Caco-2 (cell line): ENCODE data around the gene CEP131. TPM values are rescaled to one million over a fixed set of nuclear protein-coding genes. Genes with fewer than 3 reads are reported as not detected.

Experiments used
- BruUV-seq: library from RNA; stranded (reverse); fragments of 400-500 nt; replicated peaks from 2 replicates; lab custom pipeline; 2021; lab: Mats Ljungman, UMichigan
- CTCF ChIA-PET: fragments of 300-600 bp; sonication (Branson Sonifier 250); formaldehyde crosslinking; loops from one replicate; lab custom pipeline; 2022; ENCODE audit warnings: antibody characterized with exemption; lab: Charles Lee
- POLR2A ChIA-PET: fragments of 300-600 bp; sonication (Branson Sonifier 250); formaldehyde crosslinking; loops from one replicate; lab custom pipeline; 2022; ENCODE audit warnings: antibody characterized with exemption; lab: Charles Lee
- DNase-seq, 2 experiments: peaks; one replicate each; pipeline versions ENCODE4 v3.0.0 to v3.0.0-alpha.2; 2020 to 2022
- H3K27me3 ChIP-seq: replicated peaks from 2 replicates; pipeline ENCODE4 v1.6.0; 2011; ENCODE audit warnings: low read length; ENCODE audit not compliant: control insufficient read depth, insufficient read depth
- H3K36me3 ChIP-seq: 2 replicates; pipeline ENCODE4 v1.5.1; 2011; ENCODE audit warnings: low read length; ENCODE audit not compliant: control insufficient read depth, insufficient read depth
- H3K4me1 ChIP-seq: fragments of 250-450 bp; sonication (Bioruptor Pico); 2 replicates; pipeline ENCODE4 v1.5.1; 2020; ENCODE audit warnings: mild to moderate bottlenecking
- H3K4me3 ChIP-seq: 2 replicates; pipeline ENCODE4 v1.5.1; 2011; ENCODE audit warnings: low read depth, mild to moderate bottlenecking, control low read depth, low read length
- H3K9me3 ChIP-seq: fragments of 250-450 bp; sonication (Bioruptor Pico); 2 replicates; pipeline ENCODE4 v1.5.1; 2020; ENCODE audit warnings: mild to moderate bottlenecking, moderate library complexity
- H3K27ac Mint-ChIP-seq: one replicate; pipeline ENCODE4 v1.8.0; 2022; ENCODE audit warnings: mixed read lengths; ENCODE audit not compliant: unreplicated experiment
- H3K27me3 Mint-ChIP-seq: one replicate; pipeline ENCODE4 v1.8.0; 2022; ENCODE audit warnings: mixed read lengths; ENCODE audit not compliant: insufficient read depth, unreplicated experiment
- H3K36me3 Mint-ChIP-seq: one replicate; pipeline ENCODE4 v1.8.0; 2022; ENCODE audit warnings: mild to moderate bottlenecking, mixed read lengths; ENCODE audit not compliant: insufficient read depth, unreplicated experiment
- H3K4me1 Mint-ChIP-seq: one replicate; pipeline ENCODE4 v1.8.0; 2022; ENCODE audit warnings: low read depth, mixed read lengths; ENCODE audit not compliant: unreplicated experiment
- H3K4me3 Mint-ChIP-seq: one replicate; pipeline ENCODE4 v1.8.0; 2022; ENCODE audit warnings: mild to moderate bottlenecking, moderate library complexity, mixed read lengths; ENCODE audit not compliant: unreplicated experiment
- H3K9me3 Mint-ChIP-seq: one replicate; pipeline ENCODE4 v1.8.0; 2022; ENCODE audit warnings: mixed read lengths; ENCODE audit not compliant: unreplicated experiment
- CTCF ChIP-seq, 2 experiments: fragments of 200-600 bp in 1 of 2; IDR thresholded peaks; 1 replicate in 1 of 2; 2 replicates in 1 of 2; pipeline versions ENCODE4 v1.5.1 to v1.8.0; 2011 to 2022; ENCODE audit warnings: antibody characterized with exemption in 1 of 2, control low read depth in 1 of 2, inconsistent platforms in 1 of 2, low read depth in 1 of 2, low read length in 1 of 2, mild to moderate bottlenecking in 1 of 2, moderate library complexity in 1 of 2; ENCODE audit not compliant: insufficient read depth in 1 of 2, severe bottlenecking in 1 of 2, unreplicated experiment in 1 of 2
- intact Hi-C: fragments of 100-400 bp; cut with micrococcal nuclease; formaldehyde crosslinking; loops from one replicate; pipeline ENCODE4 v1.10.0; 2022; ENCODE audit not compliant: unreplicated experiment
- total RNA-seq: library from RNA; stranded (reverse); gene quantifications from 2 replicates; pipeline ENCODE4 v1.2.3, GENCODE V29; 2022

The CEP131 gene
- total RNA-seq, 1 experiment from 2014 or later = 28.4 TPM

- H3K4me1 ChIP-seq = no peaks in the 10 kb centered on the region
- ChIA-PET CTCF (interaction anchor here (1.4 to 2.0 kb wide), 3 partner anchors 33 to 166 kb away, joined by 3 to 10 read pairs (median 3); partner anchors contain the start of gene CEP131), POLR2A (interaction anchor here (0.6 kb wide), 1 partner anchor 33 kb away, joined by 3 read pairs; the partner anchor contains the start of gene CEP131)
- no peaks in the 10 kb centered on the region for H3K9me3 ChIP-seq
- no peaks in the 10 kb centered on the region; the same call in 1 of the 2 replicates for H3K36me3 ChIP-seq
- H3K27ac Mint-ChIP-seq = no peak overlapping the region
- peak in 1 of 2 experiments; percentile 68 for DNase-seq
- no peaks in the 10 kb centered on the region for H3K27me3 Mint-ChIP-seq
- no peak overlapping the region for H3K4me3 Mint-ChIP-seq
- TF ChIP-seq CTCF (IDR thresholded peaks at IDR 0.05; ENCODE audit: insufficient read depth in 1 of 2, low read depth in 1 of 2, low read length in 1 of 2, severe bottlenecking in 1 of 2, unreplicated experiment in 1 of 2) = peak; percentile 65 to 69
- H3K4me3 ChIP-seq = no peak overlapping the region
- BruUV-seq = no TSS peak
- no peaks in the 10 kb centered on the region for H3K9me3 Mint-ChIP-seq
- H3K4me1 Mint-ChIP-seq = no peaks in the 10 kb centered on the region
- no peaks in the 10 kb centered on the region for H3K27me3 ChIP-seq
- intact Hi-C loops = loop anchor here (1.0 kb wide), 1 partner anchor 48 kb away; no protein-coding TSS in a partner anchor
- H3K36me3 Mint-ChIP-seq = no peaks in the 10 kb centered on the region
Measured at GRCh38 chr17:81189670-81190530, 32.9 kb downstream of the CEP131 start.

GRCh38 chr17:81189016-81189415, 33.7 kb downstream of the CEP131 start:
- BruUV-seq = no TSS peak

More at GRCh38 chr17:81189016-81189415, 33.7 kb downstream of the CEP131 start:
- Mint-ChIP-seq H3K36me3 (no peaks in the 10 kb centered on the region), H3K4me3 (no peak overlapping the region), H3K9me3 (no peaks in the 10 kb centered on the region), H3K4me1 (no peaks in the 10 kb centered on the region), H3K27me3 (no peaks in the 10 kb centered on the region), H3K27ac (no peak overlapping the region)
- Histone ChIP-seq H3K4me1 (no peaks in the 10 kb centered on the region), H3K4me3 (no peak overlapping the region), H3K36me3 (no peaks in the 10 kb centered on the region; the same call in 1 of the 2 replicates), H3K9me3 (no peaks in the 10 kb centered on the region), H3K27me3 (no peaks in the 10 kb centered on the region)
- no peak for DNase-seq
- no peak for TF ChIP-seq CTCF (IDR thresholded peaks at IDR 0.05; ENCODE audit: insufficient read depth in 1 of 2, low read depth in 1 of 2, low read length in 1 of 2, severe bottlenecking in 1 of 2, unreplicated experiment in 1 of 2)
- intact Hi-C loops = loop anchor here (1.0 kb wide), 1 partner anchor 47 kb away; no protein-coding TSS in a partner anchor
- CTCF ChIA-PET = interaction anchor here (1.5 to 2.0 kb wide), 2 partner anchors 47 to 166 kb away, joined by 3 to 10 read pairs; no protein-coding TSS in a partner anchor
- POLR2A ChIA-PET = no interaction called here
